Erythroblast (primary cell): ENCODE data around the gene SCT.

Experiments
- GATA1 ChIP-seq: IDR thresholded peaks from 2 replicates; pipeline ENCODE4 v1.6.1; 2011; ENCODE audit warnings: low read depth, mild to moderate bottlenecking, control low read depth, low read length, moderate library complexity
- POLR2A ChIP-seq: IDR thresholded peaks from 2 replicates; pipeline ENCODE4 v1.6.1; 2011; ENCODE audit warnings: mild to moderate bottlenecking, low read length

DNA sequence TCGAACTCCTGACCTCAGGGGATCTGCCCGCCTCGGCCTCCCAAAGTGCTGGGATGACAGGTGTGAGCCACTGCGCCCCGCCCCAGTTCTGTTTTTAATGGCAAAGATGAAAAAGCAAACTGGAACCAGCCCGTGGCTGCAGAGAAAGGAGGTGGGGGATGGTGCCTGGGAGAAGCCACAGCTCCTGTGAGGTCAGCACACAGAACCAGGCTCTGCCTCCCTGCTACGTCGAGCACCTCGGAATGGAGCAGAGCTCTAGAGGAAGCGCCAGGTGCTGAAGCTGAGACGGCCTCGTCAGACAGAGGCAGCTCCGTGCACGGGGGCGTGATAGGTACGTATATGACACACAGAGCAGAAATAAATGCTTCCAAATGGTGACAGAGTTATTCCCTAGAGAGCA is 18.6 kb upstream of the SCT start:
- TF ChIP-seq POLR2A: no peak
- TF ChIP-seq GATA1: no peak
